HFFc6 (cell line): ENCODE results near the gene SLC2A4RG. TPM values are rescaled to one million over a fixed set of nuclear protein-coding genes. Genes with fewer than 3 reads are reported as not detected.

Experiments
- DNase-seq: peaks from one replicate; pipeline ENCODE4 v3.0.0-alpha.2; 2018
- H3K27ac Mint-ChIP-seq: 2 replicates; pipeline ENCODE4 v1.8.0; 2020; ENCODE audit warnings: mild to moderate bottlenecking, mixed read lengths
- H3K27me3 Mint-ChIP-seq: 2 replicates; pipeline ENCODE4 v1.8.0; 2021; ENCODE audit warnings: mild to moderate bottlenecking, moderate library complexity, mixed read lengths; ENCODE audit not compliant: insufficient read depth
- H3K36me3 Mint-ChIP-seq: 2 replicates; pipeline ENCODE4 v1.8.0; 2021; ENCODE audit warnings: low read depth, mixed read lengths
- H3K4me1 Mint-ChIP-seq: 2 replicates; pipeline ENCODE4 v1.8.0; 2020; ENCODE audit warnings: low read depth, mixed read lengths
- H3K4me3 Mint-ChIP-seq: 2 replicates; pipeline ENCODE4 v1.8.0; 2020; ENCODE audit warnings: mild to moderate bottlenecking, moderate library complexity, mixed read lengths
- H3K9me3 Mint-ChIP-seq: 2 replicates; pipeline ENCODE4 v1.8.0; 2020; ENCODE audit warnings: mild to moderate bottlenecking, mixed read lengths
- total RNA-seq, 6 experiments: library from RNA; stranded (reverse); fragmentation: NEBNext Ultra II Directional; extraction: Animal tissue kit (Norgen Biotek cat#: 25700); gene quantifications; 2 replicates in 1 of 6; 3 replicates in 5 of 6; pipeline ENCODE4 v1.2.3, GENCODE V29; 2021
- TF ChIP-seq, protein P1 (sequence below): fragments of 200-600 bp; sonication (generic); IDR thresholded peaks from 2 replicates; pipeline ENCODE4 v1.5.0; 2021; ENCODE audit warnings: antibody characterized with exemption, mild to moderate bottlenecking

Gene SLC2A4RG
- total RNA-seq, 6 experiments from 2014 or later, result 89.6 to 122 (median 102) TPM

DNA sequence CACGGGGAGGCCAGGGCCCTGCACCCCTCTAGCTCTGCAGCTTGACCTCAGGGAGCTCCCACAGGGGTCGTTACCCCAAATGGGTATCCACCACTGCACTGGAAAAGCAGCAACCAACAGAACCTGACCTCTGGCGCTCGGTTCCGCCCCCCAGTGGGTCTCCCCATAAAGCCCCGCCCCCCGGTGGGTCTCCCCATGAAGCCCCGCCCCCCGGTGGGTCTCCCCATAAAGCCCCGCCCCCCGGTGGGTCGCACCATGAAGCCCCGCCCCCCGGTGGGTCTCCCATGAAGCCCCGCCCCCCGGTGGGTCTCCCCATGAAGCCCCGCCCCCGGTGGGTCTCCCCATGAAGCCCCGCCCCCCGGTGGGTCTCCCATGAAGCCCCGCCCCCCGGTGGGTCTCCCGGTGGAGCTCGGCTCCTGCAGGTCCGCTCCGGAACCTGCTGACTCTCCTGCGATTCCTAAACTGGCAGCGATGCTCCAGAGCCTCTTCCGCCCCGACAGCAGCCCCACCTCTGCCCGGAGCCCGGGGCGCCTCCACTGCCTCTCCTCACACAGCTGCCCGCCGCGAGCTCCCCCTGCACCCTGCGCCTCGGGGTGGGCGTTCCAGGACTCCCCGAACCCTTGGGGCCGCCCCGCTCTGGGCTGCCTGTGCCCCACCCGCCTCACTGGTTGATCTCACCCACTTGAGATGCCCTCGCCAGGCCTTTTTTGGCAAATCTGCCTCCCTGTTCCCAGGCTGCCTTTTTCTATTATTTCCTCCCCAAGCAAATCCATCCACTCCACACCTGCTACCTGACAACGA is 12.1 kb downstream of the SLC2A4RG start:
- Mint-ChIP-seq H3K36me3 (no peaks in the 10 kb centered on the region), H3K4me1 (no peaks in the 10 kb centered on the region), H3K4me3 (no peak overlapping the region), H3K27ac (no peak overlapping the region), H3K9me3 (no peaks in the 10 kb centered on the region), H3K27me3 (peaks cover 11% of the 10 kb centered on the region)
- TF ChIP-seq, protein P1, sequence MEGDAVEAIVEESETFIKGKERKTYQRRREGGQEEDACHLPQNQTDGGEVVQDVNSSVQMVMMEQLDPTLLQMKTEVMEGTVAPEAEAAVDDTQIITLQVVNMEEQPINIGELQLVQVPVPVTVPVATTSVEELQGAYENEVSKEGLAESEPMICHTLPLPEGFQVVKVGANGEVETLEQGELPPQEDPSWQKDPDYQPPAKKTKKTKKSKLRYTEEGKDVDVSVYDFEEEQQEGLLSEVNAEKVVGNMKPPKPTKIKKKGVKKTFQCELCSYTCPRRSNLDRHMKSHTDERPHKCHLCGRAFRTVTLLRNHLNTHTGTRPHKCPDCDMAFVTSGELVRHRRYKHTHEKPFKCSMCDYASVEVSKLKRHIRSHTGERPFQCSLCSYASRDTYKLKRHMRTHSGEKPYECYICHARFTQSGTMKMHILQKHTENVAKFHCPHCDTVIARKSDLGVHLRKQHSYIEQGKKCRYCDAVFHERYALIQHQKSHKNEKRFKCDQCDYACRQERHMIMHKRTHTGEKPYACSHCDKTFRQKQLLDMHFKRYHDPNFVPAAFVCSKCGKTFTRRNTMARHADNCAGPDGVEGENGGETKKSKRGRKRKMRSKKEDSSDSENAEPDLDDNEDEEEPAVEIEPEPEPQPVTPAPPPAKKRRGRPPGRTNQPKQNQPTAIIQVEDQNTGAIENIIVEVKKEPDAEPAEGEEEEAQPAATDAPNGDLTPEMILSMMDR, result no peak
- no peak for DNase-seq

DNA sequence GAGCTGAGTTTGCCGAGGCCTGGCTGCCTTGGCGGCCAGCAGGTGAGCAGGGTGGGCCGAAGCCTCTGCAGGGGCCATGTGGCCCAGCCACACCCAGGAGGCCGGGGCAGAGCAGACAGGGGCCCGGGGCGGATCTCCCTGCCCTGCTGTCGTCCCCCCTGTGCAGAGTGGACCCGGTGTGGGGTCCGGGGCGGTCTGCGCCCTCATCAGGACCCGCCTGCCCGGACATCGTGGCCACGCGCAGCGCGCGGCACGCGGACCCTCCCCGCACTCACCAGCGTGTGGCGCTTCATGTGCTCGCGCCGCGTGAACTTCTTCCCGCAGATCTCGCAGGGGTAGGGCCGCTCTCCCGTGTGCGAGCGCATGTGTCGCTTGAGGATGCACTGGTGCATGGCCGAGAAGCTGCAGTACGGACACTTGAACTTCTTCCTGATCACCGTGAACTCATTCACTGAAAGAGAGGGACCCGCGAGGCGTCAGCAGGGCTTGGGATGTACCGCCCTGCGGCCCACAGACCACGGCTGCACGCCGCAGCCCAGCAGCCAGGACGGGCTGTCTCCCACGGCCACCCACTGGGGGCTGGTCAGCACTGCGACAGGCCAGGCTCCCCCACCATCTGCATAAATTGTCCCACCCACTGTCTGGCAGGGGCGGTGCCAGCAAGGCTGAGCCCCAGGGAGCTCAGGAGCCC is 13.0 kb downstream of the SLC2A4RG start:
- no peak for DNase-seq
- Mint-ChIP-seq H3K4me1 (no peaks in the 10 kb centered on the region), H3K36me3 (no peaks in the 10 kb centered on the region), H3K4me3 (no peak overlapping the region), H3K27ac (no peak overlapping the region), H3K9me3 (no peaks in the 10 kb centered on the region), H3K27me3 (peaks cover 11% of the 10 kb centered on the region)
- TF ChIP-seq, protein P1, result no peak

DNA sequence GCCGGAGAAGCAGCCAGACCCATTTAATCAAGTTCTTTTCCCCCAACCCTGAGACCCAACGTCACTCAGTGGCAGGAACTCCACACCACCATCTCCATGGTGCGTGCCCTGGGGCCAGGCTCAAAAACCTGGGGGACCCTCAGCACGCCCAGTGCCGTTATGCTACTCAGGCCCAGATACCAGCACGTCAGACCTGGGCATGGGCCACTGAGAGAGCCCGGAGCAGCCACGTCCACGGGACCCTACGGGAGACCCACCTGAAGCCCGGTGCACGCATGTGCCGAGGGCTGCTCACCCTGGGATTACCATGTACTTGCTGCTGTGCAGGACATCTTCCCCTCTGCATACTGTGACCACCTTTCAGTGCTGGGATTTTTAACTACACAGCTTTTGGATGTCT is 13.8 kb downstream of the SLC2A4RG start:
- no peak for DNase-seq
- Mint-ChIP-seq H3K4me1 (no peaks in the 10 kb centered on the region), H3K27me3 (peaks cover 15% of the 10 kb centered on the region), H3K36me3 (no peaks in the 10 kb centered on the region), H3K27ac (no peak overlapping the region), H3K9me3 (no peaks in the 10 kb centered on the region), H3K4me3 (no peak overlapping the region)
- TF ChIP-seq, protein P1, result no peak

DNA sequence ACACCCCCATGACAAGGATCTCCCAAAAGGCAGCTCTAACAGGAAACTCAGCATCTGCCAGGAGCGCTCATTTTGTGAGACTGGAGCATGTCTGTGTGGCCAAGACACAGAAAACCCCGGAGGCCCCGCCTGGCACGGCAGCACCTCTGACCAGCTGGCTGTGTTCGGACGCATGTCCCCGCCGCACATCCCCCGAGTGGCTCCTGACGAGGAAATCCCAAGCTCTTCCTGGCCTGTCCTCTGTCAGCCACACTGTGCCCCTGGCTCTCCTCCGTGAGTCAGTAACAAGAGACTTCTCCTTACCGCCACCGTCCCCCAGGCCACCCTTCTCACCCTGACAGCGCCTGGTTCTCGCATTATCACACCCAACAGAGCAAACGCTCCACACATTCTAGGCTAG is 14.4 kb downstream of the SLC2A4RG start:
- H3K27ac Mint-ChIP-seq, result no peak overlapping the region
- DNase-seq, result no peak
- peaks cover 20% of the 10 kb centered on the region for H3K27me3 Mint-ChIP-seq
- no peaks in the 10 kb centered on the region for H3K9me3 Mint-ChIP-seq
- no peaks in the 10 kb centered on the region for H3K4me1 Mint-ChIP-seq
- TF ChIP-seq, protein P1, result no peak
- no peaks in the 10 kb centered on the region for H3K36me3 Mint-ChIP-seq
- H3K4me3 Mint-ChIP-seq, result no peak overlapping the region

DNA sequence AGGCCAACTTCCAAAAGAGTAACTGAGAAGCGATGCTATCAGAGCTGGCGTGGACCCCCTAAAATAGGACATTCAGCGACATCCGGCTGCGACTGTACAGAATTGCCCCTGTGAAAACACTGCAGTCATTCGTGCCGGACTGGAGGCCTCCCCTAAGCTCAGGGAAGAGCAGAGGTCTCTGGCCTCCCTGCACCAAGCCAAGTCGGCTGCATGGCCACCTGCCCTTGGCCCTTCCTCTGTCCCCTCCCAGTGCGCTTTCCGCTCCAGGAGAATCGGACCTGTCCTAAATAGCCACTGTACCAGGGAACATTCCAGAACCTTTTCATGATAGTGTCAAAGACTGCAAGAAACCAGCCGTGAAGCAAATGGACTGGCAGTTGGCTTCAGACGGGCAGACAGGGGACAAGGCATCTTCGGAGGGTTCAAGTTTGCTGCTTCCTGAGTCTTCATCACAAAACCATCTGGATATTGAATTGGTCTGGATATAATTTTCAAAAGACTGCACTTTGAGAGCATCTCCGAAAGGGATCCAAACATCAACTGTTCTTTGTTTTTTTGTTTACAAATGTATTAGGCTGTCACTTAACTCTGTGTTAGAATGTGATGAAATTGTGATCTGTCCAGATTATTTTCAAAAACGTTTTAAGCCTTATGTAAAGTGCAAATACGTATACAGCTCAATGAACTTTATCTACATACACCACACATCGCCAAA is 16.5 kb downstream of the SLC2A4RG start:
- Mint-ChIP-seq H3K27me3 (peaks cover 23% of the 10 kb centered on the region), H3K4me3 (no peak overlapping the region), H3K9me3 (no peaks in the 10 kb centered on the region), H3K27ac (no peak overlapping the region), H3K4me1 (no peaks in the 10 kb centered on the region), H3K36me3 (no peaks in the 10 kb centered on the region)
- DNase-seq, result no peak
- TF ChIP-seq, protein P1, result no peak
